Stimulated activated CD4-positive, alpha-beta T cell treated with anti-CD3 and anti-CD28 coated beads, Interleukin-4, amount 100 ng/mL, for 48 hours (primary cell): Measurements from ENCODE around the gene PSPH.
"Not testable (repeated sequence)": the region's sequence is repeated elsewhere in the genome, so short reads cannot be mapped to it uniquely, and the experiment has no call there.

ENCODE experiments used
- DNase-seq, 2 donors: peaks; one replicate each; pipeline ENCODE4 v3.0.0-alpha.2; 2020; ENCODE audit warnings: low read depth in 2 of 2

The PSPH gene

GRCh38 chr7:56051339-56052191, at the start of gene PSPH, which contains the start of gene CCT6A:
Gene PSPH, minus strand, starts transcription at chr7:56051444. Its CDS starts 30,232 bp downstream, at chr7:56021212.
Gene CCT6A, plus strand, starts transcription at chr7:56051765. Its CDS starts 84 bp downstream, at chr7:56051849.
- peak; percentile 82 to 93 for DNase-seq

GRCh38 chr7:56099653-56100052, 48.4 kb upstream of the PSPH start:
- no peak for DNase-seq

- DNase-seq, result not testable (repeated sequence)
These were observed 47.2 kb upstream of the PSPH start for GRCh38 chr7:56098187-56099008.

GRCh38 chr7:56097700-56098099, 46.5 kb upstream of the PSPH start:
- no peak for DNase-seq

GRCh38 chr7:56092789-56093531, 41.7 kb upstream of the PSPH start, which contains the start of gene PHKG1:
Gene PHKG1, minus strand, starts transcription at chr7:56092952. Its CDS starts 4,011 bp downstream, at chr7:56088941.
- no peak for DNase-seq

- DNase-seq, result not testable (repeated sequence)
These were observed 41.1 kb upstream of the PSPH start for GRCh38 chr7:56092388-56092787.

GRCh38 chr7:56091591-56091990, 40.3 kb upstream of the PSPH start:
- no peak for DNase-seq

GRCh38 chr7:56087445-56087844, 36.2 kb upstream of the PSPH start:
- no peak for DNase-seq

GRCh38 chr7:56086761-56087160, 35.5 kb upstream of the PSPH start:
- DNase-seq, result no peak

- no peak for DNase-seq
These were observed 32.0 kb upstream of the PSPH start for GRCh38 chr7:56083150-56083785.

GRCh38 chr7:56081626-56082340, 30.5 kb upstream of the PSPH start:
- DNase-seq, result no peak

- not testable (repeated sequence) for DNase-seq
These were observed 29.6 kb upstream of the PSPH start for GRCh38 chr7:56080726-56081435.

GRCh38 chr7:56079450-56080185, 28.4 kb upstream of the PSPH start:
- no peak for DNase-seq

- DNase-seq, result no peak
These were observed 27.0 kb upstream of the PSPH start for GRCh38 chr7:56078196-56078595.

- no peak for DNase-seq
These were observed 26.4 kb upstream of the PSPH start for GRCh38 chr7:56077681-56078080.

- peak; percentile 55 to 56 for DNase-seq
These were observed 23.1 kb upstream of the PSPH start for GRCh38 chr7:56074371-56074791.

- DNase-seq, result not testable (repeated sequence)
These were observed 15.1 kb upstream of the PSPH start for GRCh38 chr7:56066376-56066775.

GRCh38 chr7:56063882-56064625, 12.8 kb upstream of the PSPH start, which contains the start of gene SUMF2:
Gene SUMF2, plus strand, starts transcription at chr7:56064286. Its CDS starts 26 bp downstream, at chr7:56064312.
- peak; percentile 80 to 84 for DNase-seq
